Keratinocyte (primary cell): ENCODE results near the gene SLC15A5. TPM values are rescaled to one million over a fixed set of nuclear protein-coding genes. Genes with fewer than 3 reads are reported as not detected.

Experiments used
- DNase-seq: peaks from one replicate; pipeline ENCODE4 v3.0.0-alpha.2; 2011; ENCODE audit warnings: low read depth, missing footprints, low spot score
- FAIRE-seq: peaks from 2 replicates; lab custom pipeline; 2011; peaks lifted over from hg19 to GRCh38; lab: Jason Lieb, UNC
- H2AFZ ChIP-seq: 2 replicates; pipeline ENCODE4 v1.6.0; 2012; ENCODE audit warnings: low read length, control low read depth, inconsistent platforms; ENCODE audit not compliant: control insufficient read depth
- H3K27ac ChIP-seq: 2 replicates; pipeline ENCODE4 v1.5.1; 2011; ENCODE audit warnings: low read length; ENCODE audit not compliant: control insufficient read depth, insufficient read depth
- H3K27me3 ChIP-seq: 3 replicates; pipeline ENCODE4 v1.6.0; 2011; ENCODE audit warnings: low read length; ENCODE audit not compliant: control insufficient read depth, insufficient read depth; ENCODE audit errors: extremely low read depth
- H3K36me3 ChIP-seq, 2 experiments: 2 replicates in 1 of 2; 3 replicates in 1 of 2; pipeline ENCODE4 v1.5.1; 2011; ENCODE audit warnings: low read length in 2 of 2, mild to moderate bottlenecking in 1 of 2; ENCODE audit not compliant: control insufficient read depth in 2 of 2, insufficient read depth in 2 of 2; ENCODE audit errors: extremely low read depth in 1 of 2
- H3K4me1 ChIP-seq: 3 replicates; pipeline ENCODE4 v1.5.1; 2011; ENCODE audit warnings: low read length; ENCODE audit not compliant: control insufficient read depth, insufficient read depth; ENCODE audit errors: extremely low read depth
- H3K4me2 ChIP-seq: 3 replicates; pipeline ENCODE4 v1.6.0; 2011; ENCODE audit warnings: low read depth, low read length; ENCODE audit not compliant: control insufficient read depth, insufficient read depth; ENCODE audit errors: extremely low read depth
- H3K4me3 ChIP-seq, 3 experiments: fragments of 200-600 bp in 1 of 3; sonication (generic) in 1 of 3; 2 replicates in 2 of 3; 3 replicates in 1 of 3; pipeline ENCODE4 v1.5.1; 2011 to 2016; ENCODE audit warnings: low read length in 3 of 3, mild to moderate bottlenecking in 3 of 3, control low read depth in 2 of 3, inconsistent platforms in 1 of 3, low read depth in 1 of 3, mixed read lengths in 1 of 3, mixed run types in 1 of 3, moderate library complexity in 1 of 3; ENCODE audit not compliant: control insufficient read depth in 2 of 3, insufficient read depth in 2 of 3; ENCODE audit errors: extremely low read depth in 1 of 3
- H3K79me2 ChIP-seq: 2 replicates; pipeline ENCODE4 v1.6.0; 2012; ENCODE audit warnings: low read length; ENCODE audit not compliant: control insufficient read depth, insufficient read depth
- H3K9ac ChIP-seq: 3 replicates; pipeline ENCODE4 v1.6.0; 2011; ENCODE audit warnings: low read length; ENCODE audit not compliant: control insufficient read depth, insufficient read depth; ENCODE audit errors: extremely low read depth
- H3K9me1 ChIP-seq: 3 replicates; pipeline ENCODE4 v1.6.0; 2011; ENCODE audit warnings: low read length; ENCODE audit not compliant: control insufficient read depth, insufficient read depth; ENCODE audit errors: extremely low read depth
- H3K9me3 ChIP-seq: 2 replicates; pipeline ENCODE4 v1.5.1; 2012; ENCODE audit warnings: low read depth, low read length; ENCODE audit not compliant: control insufficient read depth
- H4K20me1 ChIP-seq: 3 replicates; pipeline ENCODE4 v1.6.0; 2011; ENCODE audit warnings: low read length; ENCODE audit not compliant: control insufficient read depth, insufficient read depth; ENCODE audit errors: extremely low read depth
- EZH2 ChIP-seq: IDR thresholded peaks from one replicate; pipeline ENCODE4 v1.6.1; 2012; ENCODE audit warnings: inconsistent platforms, mild to moderate bottlenecking, low read length, moderate library complexity
- dilution Hi-C: fragments of 300-500 bp; cut with MboI; formaldehyde crosslinking; loops from one replicate; pipeline ENCODE4 v1.7.0; 2020; ENCODE audit warnings: low sequenced_read_pairs; ENCODE audit not compliant: extremely low pct_ligation_motif_present
- polyA plus RNA-seq, 5 experiments: library from polyadenylated mRNA; depleted of rRNA in 3 of 5; stranded (reverse) in 3 of 5; stranded (forward) in 1 of 5; unstranded in 1 of 5; fragments of >200 nt; gene quantifications; 1 replicate in 1 of 5; 2 replicates in 3 of 5; 3 replicates in 1 of 5; pipeline versions ENCODE4 v1.2.1 to v1.2.3, GENCODE V29; 2011 to 2012; ENCODE audit warnings: missing spikeins in 2 of 5, low read depth in 1 of 5, low replicate concordance in 1 of 5
- TF ChIP-seq, protein P1 (sequence below), 3 experiments: IDR thresholded peaks in 1 of 3; conservative IDR thresholded peaks in 1 of 3; optimal IDR thresholded peaks in 1 of 3; 2 replicates in 2 of 3; 3 replicates in 1 of 3; pipeline versions ENCODE3 to v1.5.1; 2011; ENCODE audit warnings: low read length in 3 of 3, mild to moderate bottlenecking in 3 of 3, moderate library complexity in 2 of 3, control low read depth in 1 of 3, inconsistent platforms in 1 of 3; ENCODE audit not compliant: insufficient read depth in 2 of 3; ENCODE audit errors: extremely low read depth in 1 of 3

SLC15A5 gene
- polyA plus RNA-seq, 1 donor (not counting 4 experiments of a cell fraction or from before 2014, with no cell fraction given) = not detected

DNA sequence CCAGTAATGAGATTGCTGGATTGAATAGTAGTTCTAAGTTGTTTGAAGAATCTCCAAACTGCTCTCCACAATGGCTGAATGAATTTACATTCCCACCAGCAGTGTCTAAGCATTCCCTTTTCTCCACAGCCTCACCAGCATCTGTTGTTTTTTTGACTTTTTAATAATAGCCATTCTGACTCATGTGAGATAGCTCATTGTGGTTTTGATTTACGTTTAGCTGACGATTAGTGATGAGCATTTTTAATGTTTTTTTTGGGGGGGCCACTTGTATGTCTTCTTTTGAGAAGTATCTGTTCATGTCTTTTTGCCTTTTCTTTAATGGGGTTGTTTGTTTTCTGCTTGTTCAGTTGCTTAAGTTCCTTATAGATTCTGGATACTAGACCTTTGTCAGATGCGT lies 8.1 kb upstream of the SLC15A5 start:
- no peaks in the 10 kb centered on the region for H3K79me2 ChIP-seq
- no peak overlapping the region for H2AFZ ChIP-seq
- FAIRE-seq (no peak), DNase-seq (no peak)
- dilution Hi-C loops = no loop called here
- H3K9me1 ChIP-seq = no peaks in the 10 kb centered on the region
- no peaks in the 10 kb centered on the region for H3K36me3 ChIP-seq
- H3K9me3 ChIP-seq = no peaks in the 10 kb centered on the region
- no peak overlapping the region for H3K4me2 ChIP-seq
- no peak overlapping the region for H3K27ac ChIP-seq
- H3K9ac ChIP-seq = no peak overlapping the region
- TF ChIP-seq EZH2 = no peak
- TF ChIP-seq, protein P1, sequence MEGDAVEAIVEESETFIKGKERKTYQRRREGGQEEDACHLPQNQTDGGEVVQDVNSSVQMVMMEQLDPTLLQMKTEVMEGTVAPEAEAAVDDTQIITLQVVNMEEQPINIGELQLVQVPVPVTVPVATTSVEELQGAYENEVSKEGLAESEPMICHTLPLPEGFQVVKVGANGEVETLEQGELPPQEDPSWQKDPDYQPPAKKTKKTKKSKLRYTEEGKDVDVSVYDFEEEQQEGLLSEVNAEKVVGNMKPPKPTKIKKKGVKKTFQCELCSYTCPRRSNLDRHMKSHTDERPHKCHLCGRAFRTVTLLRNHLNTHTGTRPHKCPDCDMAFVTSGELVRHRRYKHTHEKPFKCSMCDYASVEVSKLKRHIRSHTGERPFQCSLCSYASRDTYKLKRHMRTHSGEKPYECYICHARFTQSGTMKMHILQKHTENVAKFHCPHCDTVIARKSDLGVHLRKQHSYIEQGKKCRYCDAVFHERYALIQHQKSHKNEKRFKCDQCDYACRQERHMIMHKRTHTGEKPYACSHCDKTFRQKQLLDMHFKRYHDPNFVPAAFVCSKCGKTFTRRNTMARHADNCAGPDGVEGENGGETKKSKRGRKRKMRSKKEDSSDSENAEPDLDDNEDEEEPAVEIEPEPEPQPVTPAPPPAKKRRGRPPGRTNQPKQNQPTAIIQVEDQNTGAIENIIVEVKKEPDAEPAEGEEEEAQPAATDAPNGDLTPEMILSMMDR (optimal IDR thresholded peaks at IDR 0.05 in 1 of 3, IDR thresholded peaks at IDR 0.05 in 1 of 3, conservative IDR thresholded peaks at IDR 0.05 in 1 of 3; ENCODE audit: extremely low read depth in 1 of 3, insufficient read depth in 2 of 3, low read length in 3 of 3) = no peak
- no peak overlapping the region for H3K4me3 ChIP-seq
- H3K4me1 ChIP-seq = no peaks in the 10 kb centered on the region
- no peaks in the 10 kb centered on the region for H3K27me3 ChIP-seq
- H4K20me1 ChIP-seq = no peaks in the 10 kb centered on the region

GRCh38 chr12:16282978-16283377 lies 5.5 kb upstream of the SLC15A5 start:
- Histone ChIP-seq H3K27me3 (no peaks in the 10 kb centered on the region), H3K4me2 (no peak overlapping the region), H3K36me3 (no peaks in the 10 kb centered on the region), H4K20me1 (no peaks in the 10 kb centered on the region), H3K27ac (no peak overlapping the region), H3K9me3 (no peaks in the 10 kb centered on the region), H3K79me2 (no peaks in the 10 kb centered on the region), H3K9ac (no peak overlapping the region), H3K4me3 (no peak overlapping the region), H2AFZ (no peak overlapping the region), H3K9me1 (no peaks in the 10 kb centered on the region), H3K4me1 (no peaks in the 10 kb centered on the region)
- dilution Hi-C loops = no loop called here
- no peak for FAIRE-seq
- TF ChIP-seq EZH2 = no peak
- TF ChIP-seq, protein P1 (optimal IDR thresholded peaks at IDR 0.05 in 1 of 3, IDR thresholded peaks at IDR 0.05 in 1 of 3, conservative IDR thresholded peaks at IDR 0.05 in 1 of 3; ENCODE audit: extremely low read depth in 1 of 3, insufficient read depth in 2 of 3, low read length in 3 of 3) = no peak
- DNase-seq = no peak
